Gastrocnemius medialis (tissue), 4 donors: ENCODE results near the gene DDR1. TPM values are rescaled to one million over a fixed set of nuclear protein-coding genes. Genes with fewer than 3 reads are reported as not detected.

Experiments used
- ATAC-seq, 2 donors: fragments of 150-250 bp; one replicate each; pipeline ENCODE4 v1.9.1; 2016
- DNase-seq, 2 donors: peaks; one replicate each; pipeline ENCODE4 v3.0.0-alpha.2; 2019
- H3K27ac ChIP-seq, 4 donors: fragments of 200-600 bp; sonication (generic); 1 replicate in 1 of 4; 2 replicates in 3 of 4; pipeline ENCODE4 v1.5.1; 2016 to 2018; ENCODE audit warnings: mild to moderate bottlenecking in 2 of 4, moderate library complexity in 1 of 4
- H3K27me3 ChIP-seq, 3 donors: fragments of 200-600 bp; sonication (generic) in 2 of 3; 1 replicate in 1 of 3; 2 replicates in 2 of 3; pipeline versions ENCODE4 v1.5.1 to v1.6.0; 2016 to 2019; ENCODE audit warnings: mild to moderate bottlenecking in 1 of 3, moderate library complexity in 1 of 3
- H3K36me3 ChIP-seq, 2 donors: fragments of 200-600 bp; sonication (generic) in 1 of 2; one replicate each; pipeline ENCODE4 v1.5.1; 2017 to 2018
- H3K4me1 ChIP-seq, 2 donors: fragments of 200-600 bp; sonication (generic) in 1 of 2; one replicate each; pipeline ENCODE4 v1.5.1; 2016 to 2017; ENCODE audit warnings: mild to moderate bottlenecking in 2 of 2
- H3K4me3 ChIP-seq, 4 donors: fragments of 200-600 bp; sonication (generic) in 3 of 4; 1 replicate in 1 of 4; 2 replicates in 3 of 4; pipeline ENCODE4 v1.5.1; 2016 to 2019; ENCODE audit warnings: mild to moderate bottlenecking in 2 of 4
- H3K9me3 ChIP-seq, 3 donors: fragments of 200-600 bp; sonication (generic) in 2 of 3; 1 replicate in 1 of 3; 2 replicates in 2 of 3; pipeline ENCODE4 v1.5.1; 2016 to 2019
- POLR2A ChIP-seq, 2 donors: fragments of 450-650 bp; IDR thresholded peaks; one replicate each; pipeline ENCODE4 v1.6.1; 2017; ENCODE audit warnings: antibody characterized with exemption in 2 of 2, mild to moderate bottlenecking in 2 of 2, moderate library complexity in 2 of 2
- in situ Hi-C, 4 donors: fragments of 200-750 bp; cut with MboI; loops; one replicate each; pipeline versions ENCODE4 v1.15.0 to v1.8.0; 2017; ENCODE audit warnings: low sequenced_read_pairs in 4 of 4
- intact Hi-C: fragments of 100-400 bp; cut with DNase I; formaldehyde crosslinking; loops from one replicate; pipeline ENCODE4 v1.15.1; 2023; ENCODE audit warnings: low total_unique reads
- total RNA-seq, 4 donors: library from RNA; depleted of rRNA; stranded (reverse); fragments of >200 nt; gene quantifications; one replicate each; pipeline versions ENCODE4 v1.1.0 to v1.2.3, GENCODE V29; 2016
- TF ChIP-seq, protein P1 (sequence below), 5 experiments: fragments of 450-650 bp in 3 of 5; fragments of 200-600 bp in 2 of 5; sonication (generic) in 2 of 5; IDR thresholded peaks in 4 of 5; conservative IDR thresholded peaks in 1 of 5; 1 replicate in 4 of 5; 2 replicates in 1 of 5; pipeline ENCODE4 v1.5.1; 2016 to 2019; ENCODE audit warnings: antibody characterized with exemption in 5 of 5, mild to moderate bottlenecking in 3 of 5, moderate library complexity in 3 of 5

The DDR1 gene
- total RNA-seq, 4 donors from 2014 or later = 20.0 to 62.2 (median 59.3) TPM

DNA sequence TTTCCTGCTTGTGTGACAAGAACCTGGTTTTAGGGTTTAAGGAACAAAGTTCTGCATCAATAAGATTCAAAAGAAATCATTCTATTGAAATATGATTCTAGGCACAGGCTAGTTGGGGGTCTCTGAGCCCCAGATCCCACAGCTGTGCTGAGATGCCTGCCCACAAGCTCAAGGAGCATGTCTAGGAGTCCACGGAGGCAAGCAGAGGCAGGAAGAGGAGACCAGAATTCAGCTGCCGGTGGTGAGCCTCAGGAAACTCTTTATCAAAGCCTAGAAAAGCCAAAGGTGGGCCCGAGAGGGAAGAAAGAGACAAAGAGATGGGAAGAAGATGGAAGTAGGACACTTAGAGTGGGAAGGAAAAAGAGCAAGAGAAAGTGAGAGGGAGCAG lies 40.7 kb upstream of the DDR1 start:
- DNase-seq = no peak
- in situ Hi-C loops = no loop called here
- ATAC-seq = no peak
- H3K9me3 ChIP-seq = no peaks in the 10 kb centered on the region
- no peaks in the 10 kb centered on the region for H3K4me1 ChIP-seq
- no peaks in the 10 kb centered on the region for H3K36me3 ChIP-seq
- TF ChIP-seq, protein P1, sequence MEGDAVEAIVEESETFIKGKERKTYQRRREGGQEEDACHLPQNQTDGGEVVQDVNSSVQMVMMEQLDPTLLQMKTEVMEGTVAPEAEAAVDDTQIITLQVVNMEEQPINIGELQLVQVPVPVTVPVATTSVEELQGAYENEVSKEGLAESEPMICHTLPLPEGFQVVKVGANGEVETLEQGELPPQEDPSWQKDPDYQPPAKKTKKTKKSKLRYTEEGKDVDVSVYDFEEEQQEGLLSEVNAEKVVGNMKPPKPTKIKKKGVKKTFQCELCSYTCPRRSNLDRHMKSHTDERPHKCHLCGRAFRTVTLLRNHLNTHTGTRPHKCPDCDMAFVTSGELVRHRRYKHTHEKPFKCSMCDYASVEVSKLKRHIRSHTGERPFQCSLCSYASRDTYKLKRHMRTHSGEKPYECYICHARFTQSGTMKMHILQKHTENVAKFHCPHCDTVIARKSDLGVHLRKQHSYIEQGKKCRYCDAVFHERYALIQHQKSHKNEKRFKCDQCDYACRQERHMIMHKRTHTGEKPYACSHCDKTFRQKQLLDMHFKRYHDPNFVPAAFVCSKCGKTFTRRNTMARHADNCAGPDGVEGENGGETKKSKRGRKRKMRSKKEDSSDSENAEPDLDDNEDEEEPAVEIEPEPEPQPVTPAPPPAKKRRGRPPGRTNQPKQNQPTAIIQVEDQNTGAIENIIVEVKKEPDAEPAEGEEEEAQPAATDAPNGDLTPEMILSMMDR (IDR thresholded peaks at IDR 0.05 in 4 of 5, conservative IDR thresholded peaks at IDR 0.05 in 1 of 5) = no peak
- no peak for TF ChIP-seq POLR2A (IDR thresholded peaks at IDR 0.05)
- no peak overlapping the region for H3K27ac ChIP-seq
- no peak overlapping the region for H3K4me3 ChIP-seq
- intact Hi-C loops = no loop called here
- no peaks in the 10 kb centered on the region for H3K27me3 ChIP-seq

DNA sequence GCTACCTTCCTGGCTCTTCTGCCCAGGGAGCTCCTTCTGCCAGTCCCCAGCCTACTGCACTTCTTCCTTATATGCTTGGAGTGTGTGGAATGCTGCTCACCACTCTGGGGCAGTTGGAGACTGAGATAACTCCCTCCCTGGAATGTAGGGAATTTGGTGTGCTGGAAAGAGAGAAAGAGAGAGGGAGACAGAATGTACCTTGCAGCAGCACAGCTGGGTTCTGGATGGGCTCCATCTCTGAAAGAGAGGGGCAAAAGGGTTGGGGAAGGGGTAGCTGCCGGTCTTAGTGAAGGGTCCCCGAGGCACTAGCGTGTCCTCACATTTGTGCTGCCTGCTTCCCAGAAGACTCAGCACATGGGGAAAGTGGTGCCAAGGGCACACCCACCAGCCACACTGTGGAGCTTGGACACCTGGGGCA lies 40.2 kb upstream of the DDR1 start:
- in situ Hi-C loops = no loop called here
- no peak for TF ChIP-seq POLR2A (IDR thresholded peaks at IDR 0.05)
- TF ChIP-seq, protein P1 (IDR thresholded peaks at IDR 0.05 in 4 of 5, conservative IDR thresholded peaks at IDR 0.05 in 1 of 5) = no peak
- no peak overlapping the region for H3K27ac ChIP-seq
- H3K36me3 ChIP-seq = no peaks in the 10 kb centered on the region
- DNase-seq (no peak), ATAC-seq (no peak)
- no peak overlapping the region for H3K4me3 ChIP-seq
- H3K9me3 ChIP-seq = no peaks in the 10 kb centered on the region
- H3K4me1 ChIP-seq = no peaks in the 10 kb centered on the region
- intact Hi-C loops = no loop called here
- no peaks in the 10 kb centered on the region for H3K27me3 ChIP-seq

DNA sequence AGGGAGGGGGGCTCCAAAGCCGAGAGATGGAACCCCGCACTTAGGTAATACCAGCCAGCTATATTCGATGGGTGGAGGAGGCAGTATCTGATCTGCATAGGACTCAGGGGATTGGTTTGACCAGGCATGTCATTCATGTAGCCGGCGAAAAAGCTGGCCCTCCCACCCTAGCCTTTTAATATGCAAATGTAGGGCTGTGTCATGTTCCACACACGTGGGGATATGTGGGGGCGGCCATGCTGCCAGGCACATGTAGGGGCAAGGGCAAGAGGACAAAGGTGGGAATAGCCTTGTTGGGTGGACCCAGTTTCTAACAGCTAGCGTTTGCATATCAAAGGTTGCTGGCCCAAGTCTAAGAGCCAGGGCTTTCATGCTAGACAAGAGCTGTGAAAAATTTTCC lies 39.1 kb upstream of the DDR1 start:
- Histone ChIP-seq H3K36me3 (no peaks in the 10 kb centered on the region), H3K27me3 (no peaks in the 10 kb centered on the region), H3K27ac (no peak overlapping the region), H3K4me1 (no peaks in the 10 kb centered on the region), H3K9me3 (no peaks in the 10 kb centered on the region), H3K4me3 (no peak overlapping the region)
- ATAC-seq (no peak), DNase-seq (no peak)
- intact Hi-C loops = no loop called here
- TF ChIP-seq, protein P1 (IDR thresholded peaks at IDR 0.05 in 4 of 5, conservative IDR thresholded peaks at IDR 0.05 in 1 of 5) = no peak
- no peak for TF ChIP-seq POLR2A (IDR thresholded peaks at IDR 0.05)
- in situ Hi-C loops = no loop called here

DNA sequence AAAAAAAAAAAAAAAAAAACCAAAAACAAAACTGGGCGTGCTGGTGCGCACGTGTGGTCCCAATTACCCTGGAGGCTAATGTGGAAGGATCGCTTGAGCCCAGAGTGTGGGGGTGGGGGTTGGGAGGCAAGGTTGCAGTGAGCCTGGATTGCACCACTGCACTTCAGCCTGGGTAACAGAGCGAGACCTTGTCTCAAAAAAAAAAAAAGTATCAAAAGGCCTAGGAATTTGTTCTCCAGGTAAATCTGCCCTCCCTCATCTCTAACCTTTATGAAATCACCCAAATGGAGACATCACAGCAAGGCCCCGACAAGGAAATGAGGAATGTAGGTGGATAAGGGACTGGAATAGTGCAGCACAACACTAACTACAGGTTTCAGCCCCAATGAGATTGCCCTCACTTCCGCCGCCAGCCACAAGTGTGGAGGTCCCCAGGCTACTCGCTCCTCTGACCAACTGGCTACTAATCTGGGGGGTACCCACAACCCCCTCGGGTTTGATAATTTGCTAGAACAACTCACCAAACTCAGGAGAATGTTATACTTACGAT lies 36.8 kb upstream of the DDR1 start:
- DNase-seq = no peak
- Histone ChIP-seq H3K27ac (no peak overlapping the region), H3K27me3 (no peaks in the 10 kb centered on the region), H3K36me3 (no peaks in the 10 kb centered on the region), H3K4me3 (no peak overlapping the region), H3K4me1 (no peaks in the 10 kb centered on the region), H3K9me3 (no peaks in the 10 kb centered on the region)
- in situ Hi-C loops (no loop called here), intact Hi-C loops (no loop called here)
- no peak for TF ChIP-seq POLR2A (IDR thresholded peaks at IDR 0.05)
- TF ChIP-seq, protein P1 (IDR thresholded peaks at IDR 0.05 in 4 of 5, conservative IDR thresholded peaks at IDR 0.05 in 1 of 5) = no peak
- no peak for ATAC-seq

DNA sequence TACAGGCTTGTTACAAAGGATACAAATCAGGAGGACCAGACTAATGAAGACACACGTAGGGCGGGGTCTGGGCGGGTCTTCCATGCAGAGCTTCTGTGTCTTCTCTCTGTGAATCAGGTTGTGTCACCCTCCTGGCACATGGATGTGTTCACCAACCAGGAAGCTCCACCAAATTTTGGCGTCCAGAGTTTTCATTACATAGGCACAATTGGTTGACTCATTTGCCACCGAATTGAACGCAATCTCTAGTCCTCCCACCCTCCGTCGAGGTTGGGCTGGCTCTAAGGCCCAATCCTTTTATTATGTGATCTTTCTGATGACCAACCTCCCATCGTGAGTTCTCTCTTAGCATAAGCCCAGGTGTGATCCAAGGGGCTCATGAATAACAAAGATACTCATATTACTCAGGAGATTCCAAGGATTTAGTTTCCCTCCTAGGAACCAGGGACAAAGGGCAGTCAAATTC lies 36.3 kb upstream of the DDR1 start:
- in situ Hi-C loops = no loop called here
- TF ChIP-seq POLR2A (IDR thresholded peaks at IDR 0.05) = no peak
- TF ChIP-seq, protein P1 (IDR thresholded peaks at IDR 0.05 in 4 of 5, conservative IDR thresholded peaks at IDR 0.05 in 1 of 5) = no peak
- ATAC-seq = no peak
- H3K4me3 ChIP-seq = no peak overlapping the region
- no peaks in the 10 kb centered on the region for H3K27me3 ChIP-seq
- H3K9me3 ChIP-seq = no peaks in the 10 kb centered on the region
- H3K4me1 ChIP-seq = no peaks in the 10 kb centered on the region
- no peak for DNase-seq
- intact Hi-C loops = no loop called here
- no peak overlapping the region for H3K27ac ChIP-seq
- no peaks in the 10 kb centered on the region for H3K36me3 ChIP-seq
